ENCODE results near the gene HSFX2.
"Not testable (repeated sequence)": the region's sequence is repeated elsewhere in the genome, so short reads cannot be mapped to it uniquely, and the experiment has no call there.

Gene HSFX2, protein sequence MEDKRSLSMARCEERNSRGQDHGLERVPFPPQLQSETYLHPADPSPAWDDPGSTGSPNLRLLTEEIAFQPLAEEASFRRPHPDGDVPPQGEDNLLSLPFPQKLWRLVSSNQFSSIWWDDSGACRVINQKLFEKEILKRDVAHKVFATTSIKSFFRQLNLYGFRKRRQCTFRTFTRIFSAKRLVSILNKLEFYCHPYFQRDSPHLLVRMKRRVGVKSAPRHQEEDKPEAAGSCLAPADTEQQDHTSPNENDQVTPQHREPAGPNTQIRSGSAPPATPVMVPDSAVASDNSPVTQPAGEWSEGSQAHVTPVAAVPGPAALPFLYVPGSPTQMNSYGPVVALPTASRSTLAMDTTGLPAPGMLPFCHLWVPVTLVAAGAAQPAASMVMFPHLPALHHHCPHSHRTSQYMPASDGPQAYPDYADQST

DNA sequence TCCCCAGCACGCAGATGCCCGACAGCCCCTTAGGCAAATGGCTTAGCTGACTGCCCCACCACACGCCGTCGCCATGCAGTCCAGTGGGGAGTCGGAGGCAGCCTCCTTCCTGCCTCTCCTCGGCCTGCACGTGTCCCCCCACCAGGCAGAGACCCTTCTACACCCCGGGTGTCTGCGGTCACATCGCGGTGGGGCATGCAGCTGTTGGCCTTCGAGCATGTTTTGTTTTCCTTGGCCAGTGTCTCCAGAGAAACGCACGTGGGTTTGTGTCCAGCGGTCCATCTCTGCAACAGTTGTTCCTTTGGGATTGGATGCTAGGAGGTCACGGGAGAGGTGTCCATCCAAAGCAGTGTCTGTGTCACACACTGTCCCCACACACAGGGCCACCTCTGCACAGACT lies at the start of gene HSFX2:
TSS of gene HSFX2 (minus strand) at position 101 of the 400 bp plus-strand sequence. CDS start 614 bp downstream, outside the sequence.
- DNase-seq = not testable (repeated sequence)

- no peak for DNase-seq
Measured at GRCh38 chrX:149643496-149643895, 48.4 kb upstream of the HSFX2 start.

DNA sequence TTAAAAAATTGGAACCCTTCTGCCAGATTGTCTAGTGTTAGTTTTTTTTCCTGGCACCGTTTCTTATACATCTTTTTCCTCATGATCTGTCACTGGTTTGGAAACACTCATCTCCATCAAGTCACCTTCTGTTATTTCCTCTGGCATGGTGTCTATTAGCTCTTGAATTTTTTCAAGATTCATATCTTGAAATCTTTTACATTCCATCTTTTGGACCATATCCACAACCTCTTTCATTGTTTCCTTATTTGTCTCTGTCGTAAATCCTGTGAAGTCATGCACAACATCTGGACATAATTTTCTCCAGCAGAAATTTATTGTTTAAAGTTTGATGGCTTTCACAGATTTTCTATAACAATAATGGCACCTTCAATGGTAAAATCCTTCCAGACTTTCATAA lies 46.7 kb upstream of the HSFX2 start:
- no peak for DNase-seq

GRCh38 chrX:149641432-149641831 lies 46.3 kb upstream of the HSFX2 start:
- no peak for DNase-seq

DNA sequence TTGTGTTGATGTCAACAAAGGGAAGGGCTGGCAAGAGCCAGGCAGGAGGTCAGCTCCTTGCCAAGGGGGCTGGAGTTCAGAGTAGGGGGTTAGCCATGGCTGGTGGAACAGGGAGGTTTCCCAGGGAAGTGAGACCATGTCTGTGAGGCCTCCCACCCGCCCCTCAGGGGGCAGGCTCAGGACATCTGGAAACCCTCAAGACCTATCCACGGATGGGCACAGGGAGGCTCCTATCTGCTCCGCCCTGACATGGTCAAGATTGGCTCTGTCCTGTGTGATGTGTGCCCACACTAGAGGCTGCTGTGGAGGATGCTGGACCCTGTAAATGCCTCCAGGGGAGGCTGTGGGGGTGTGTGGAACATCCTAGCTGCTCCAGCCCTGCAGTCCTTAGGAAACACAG lies 44.5 kb upstream of the HSFX2 start:
- no peak for DNase-seq

DNA sequence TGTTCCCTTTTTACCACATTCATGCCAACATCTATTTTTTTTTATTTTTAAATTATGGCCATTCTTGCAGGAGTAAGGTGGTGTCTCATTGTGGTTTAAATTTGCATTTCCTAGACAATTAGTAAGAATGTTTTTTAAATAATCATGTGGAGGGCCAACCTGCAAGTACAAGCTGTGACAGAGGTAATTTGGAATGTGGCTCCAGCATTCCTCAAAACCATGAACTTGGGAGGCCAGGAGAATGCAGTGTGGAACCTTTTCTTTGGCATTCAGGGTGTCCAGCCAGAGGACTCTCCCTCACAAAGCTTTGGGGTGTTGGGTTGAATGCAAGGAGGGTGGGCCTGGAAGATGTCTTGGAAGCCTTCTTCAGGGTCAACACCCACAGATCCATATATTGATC lies 43.7 kb upstream of the HSFX2 start:
- no peak for DNase-seq

GRCh38 chrX:149633511-149633910 lies 38.4 kb upstream of the HSFX2 start:
- DNase-seq = no peak

DNA sequence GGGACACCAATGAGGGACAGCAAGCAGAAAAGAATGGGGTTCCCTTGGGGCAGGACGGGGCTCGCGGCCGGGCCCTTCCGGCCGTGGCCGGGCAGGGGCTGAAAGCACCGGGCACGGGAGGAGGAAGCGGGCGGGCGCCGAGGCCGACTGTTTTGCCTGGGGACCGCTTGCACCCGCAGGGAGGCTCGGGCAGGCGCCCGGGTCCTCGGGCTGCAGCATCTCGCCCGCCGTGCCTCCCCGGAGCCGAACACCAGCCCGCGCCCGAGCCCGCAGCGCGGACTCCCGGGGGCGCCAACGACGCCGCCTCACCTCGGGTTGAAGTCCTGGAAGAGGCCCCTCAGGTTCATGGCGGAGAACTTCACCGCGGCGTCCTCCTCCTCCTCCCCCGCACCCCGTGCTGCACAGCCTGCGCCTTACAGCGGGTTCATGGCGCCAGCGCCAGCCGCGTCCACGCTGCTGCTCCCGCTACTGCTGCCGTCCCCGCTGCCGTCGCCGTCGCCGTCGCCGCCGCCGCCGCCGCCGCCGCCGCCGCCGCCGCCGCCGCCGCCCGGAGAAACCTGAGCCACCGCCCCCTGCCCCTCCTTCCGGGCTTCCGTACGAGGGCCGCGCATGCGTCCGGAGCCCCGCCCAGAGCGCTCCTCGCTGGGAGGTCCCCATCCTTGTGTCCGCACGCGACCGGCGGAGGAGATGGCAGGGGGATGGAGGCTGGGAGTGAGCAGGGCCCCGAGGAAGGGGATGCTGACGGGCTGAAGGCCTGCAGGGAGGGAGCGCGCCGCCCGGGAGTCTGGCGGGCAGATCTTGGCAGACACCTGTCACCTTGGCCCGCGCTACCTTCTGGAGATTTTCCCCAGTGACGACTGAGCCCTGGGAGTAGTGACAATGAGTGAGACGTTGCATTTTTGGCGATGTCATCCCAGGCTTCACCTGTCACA lies 36.4 kb upstream of the HSFX2 start, which contains the start of gene TMEM185A:
TSS of gene TMEM185A (minus strand) at position 559 of the 932 bp plus-strand sequence. CDS start at position 347, 212 bp downstream.
- peak; percentile 77 for DNase-seq

DNA sequence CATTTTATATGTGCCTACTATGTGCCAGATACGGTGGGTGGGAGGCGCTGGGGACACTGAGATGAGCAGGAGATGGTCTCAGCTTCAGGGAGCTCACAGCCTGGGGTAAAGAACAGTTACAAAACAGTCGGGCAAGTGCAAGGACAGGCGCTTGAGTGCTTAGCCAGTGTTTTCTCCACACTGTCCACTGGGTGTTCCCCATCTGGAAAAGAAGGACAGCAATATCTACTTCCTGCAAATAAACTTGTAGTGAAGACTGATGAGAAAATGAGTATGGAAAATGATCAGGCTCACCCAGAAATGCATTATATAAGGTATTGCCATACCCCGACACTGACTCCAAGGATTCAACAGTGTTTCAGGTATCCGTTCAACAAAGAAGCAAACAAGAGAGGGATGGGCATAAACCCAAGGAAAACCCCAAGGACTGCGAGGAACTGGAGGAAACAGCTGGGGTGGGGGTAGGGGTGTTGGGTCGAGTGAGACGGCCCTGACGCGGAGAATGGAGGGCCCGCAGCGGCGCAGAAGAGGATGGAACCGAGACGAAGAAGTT lies 35.6 kb upstream of the HSFX2 start:
- no peak for DNase-seq

- DNase-seq = no peak
Measured at GRCh38 chrX:149629730-149630387, 34.7 kb upstream of the HSFX2 start.

GRCh38 chrX:149628768-149629167 lies 33.7 kb upstream of the HSFX2 start:
- no peak for DNase-seq

DNA sequence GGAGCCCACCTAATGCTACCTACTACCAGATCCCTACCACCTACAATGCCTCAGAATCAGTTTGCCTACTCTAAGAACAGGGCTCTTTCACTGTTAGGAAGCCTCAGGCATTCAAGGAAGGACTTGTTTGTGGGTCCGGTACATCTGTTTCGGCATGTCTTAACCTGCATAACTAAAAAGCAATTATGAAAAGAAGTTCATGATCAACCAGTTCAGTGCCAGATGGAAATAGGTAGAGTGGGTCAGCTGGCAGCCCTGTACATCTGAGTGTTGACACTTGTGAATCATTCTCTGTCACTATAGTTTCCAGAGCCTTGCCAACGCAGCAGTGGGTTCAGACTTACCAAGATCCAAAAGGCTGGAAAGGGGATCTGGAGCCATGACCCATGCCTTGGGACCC lies 33.2 kb upstream of the HSFX2 start:
- DNase-seq = no peak

DNA sequence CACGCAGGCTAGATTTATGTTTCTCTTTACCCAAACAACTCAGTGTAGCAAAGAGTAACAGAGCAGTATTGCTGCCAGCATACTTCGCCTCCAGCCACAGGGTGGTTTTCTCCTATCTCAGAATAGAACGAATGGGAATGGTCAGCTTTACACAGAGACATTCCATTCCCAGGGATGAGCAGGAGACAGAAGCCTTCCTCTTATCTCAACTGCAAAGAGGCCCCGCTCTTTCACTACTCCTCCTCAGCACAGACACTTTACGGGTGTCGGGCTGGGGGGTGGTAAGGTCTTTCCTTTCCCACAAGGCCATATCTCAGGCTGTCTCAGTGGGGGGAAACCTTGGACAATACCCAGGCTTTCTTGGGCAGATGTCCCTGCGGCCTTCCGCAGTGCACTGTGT lies 31.7 kb upstream of the HSFX2 start:
- DNase-seq = not testable (repeated sequence)

DNA sequence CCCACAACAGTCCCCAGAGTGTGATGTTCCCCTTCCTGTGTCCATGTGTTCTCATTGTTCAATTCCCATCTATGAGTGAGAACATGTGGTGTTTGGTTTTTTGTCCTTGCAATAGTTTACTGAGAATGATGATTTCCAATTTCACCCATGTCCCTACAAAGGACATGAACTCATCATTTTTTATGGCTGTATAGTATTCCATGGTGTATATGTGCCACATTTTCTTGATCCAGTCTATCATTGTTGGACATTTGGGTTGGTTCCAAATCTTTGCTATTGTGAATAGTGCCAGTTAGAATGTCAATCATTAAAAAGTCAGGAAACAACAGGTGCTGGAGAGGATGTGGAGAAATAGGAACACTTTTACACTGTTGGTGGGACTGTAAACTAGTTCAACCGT lies 24.5 kb upstream of the HSFX2 start:
- not testable (repeated sequence) for DNase-seq

DNA sequence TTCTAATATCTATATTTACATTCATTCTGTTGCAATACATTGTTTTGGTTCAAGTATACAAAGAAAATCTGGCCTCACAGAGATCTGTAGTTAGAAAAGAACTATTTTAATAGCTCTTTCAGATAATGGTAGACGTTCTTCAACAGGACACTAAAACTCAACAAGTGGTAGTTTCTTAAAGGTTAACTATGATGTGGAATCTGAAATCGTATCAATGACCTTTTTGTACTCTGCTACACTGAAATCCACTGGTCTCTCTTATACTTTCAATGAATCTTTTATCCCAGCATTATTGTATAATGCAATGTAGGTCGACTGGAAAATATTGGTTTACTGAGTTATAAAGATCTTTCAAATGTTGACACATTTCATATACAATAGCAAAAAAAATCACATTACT lies 23.8 kb upstream of the HSFX2 start:
- no peak for DNase-seq

- no peak for DNase-seq
Measured at GRCh38 chrX:149611623-149612175, 16.6 kb upstream of the HSFX2 start.

DNA sequence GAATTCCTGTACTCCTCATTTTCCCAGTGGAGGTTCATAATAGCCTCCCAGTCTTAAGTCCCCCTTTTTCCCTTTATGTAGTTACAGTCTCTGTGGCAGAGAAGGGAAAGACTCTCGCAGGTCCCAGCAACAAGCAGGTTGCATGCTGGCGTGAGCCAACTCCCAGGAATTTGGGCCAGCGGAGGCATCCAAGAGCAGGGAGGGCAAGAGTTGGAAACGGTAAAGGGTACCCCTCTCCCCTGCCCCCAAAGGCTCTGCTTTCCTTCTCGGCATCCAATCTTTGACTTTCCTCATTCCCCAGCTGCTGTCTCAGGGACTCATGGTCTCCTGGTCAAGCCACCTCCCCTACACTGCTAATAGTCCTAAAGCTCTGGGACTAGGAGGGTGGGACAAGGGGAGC lies 15.4 kb upstream of the HSFX2 start:
- DNase-seq = no peak

DNA sequence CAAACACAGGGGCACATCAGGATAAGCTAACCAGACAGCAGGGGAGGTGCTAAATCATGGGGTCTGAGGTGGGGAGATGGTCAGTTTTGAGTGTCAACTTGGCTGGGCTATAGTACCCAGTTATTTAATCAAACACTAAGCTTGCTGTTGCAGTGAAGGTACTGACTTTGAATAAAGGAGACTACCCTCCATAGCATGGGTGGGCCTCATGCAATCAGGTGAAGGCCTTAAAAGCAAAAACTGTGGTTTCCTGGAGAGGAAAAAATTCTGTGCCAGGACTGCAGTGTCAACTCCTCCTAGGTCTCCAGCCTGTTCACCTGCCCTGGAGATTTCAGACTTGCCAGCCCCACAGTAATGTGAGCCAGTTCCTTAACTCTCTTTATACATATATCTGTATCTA lies 12.6 kb upstream of the HSFX2 start:
- no peak for DNase-seq

DNA sequence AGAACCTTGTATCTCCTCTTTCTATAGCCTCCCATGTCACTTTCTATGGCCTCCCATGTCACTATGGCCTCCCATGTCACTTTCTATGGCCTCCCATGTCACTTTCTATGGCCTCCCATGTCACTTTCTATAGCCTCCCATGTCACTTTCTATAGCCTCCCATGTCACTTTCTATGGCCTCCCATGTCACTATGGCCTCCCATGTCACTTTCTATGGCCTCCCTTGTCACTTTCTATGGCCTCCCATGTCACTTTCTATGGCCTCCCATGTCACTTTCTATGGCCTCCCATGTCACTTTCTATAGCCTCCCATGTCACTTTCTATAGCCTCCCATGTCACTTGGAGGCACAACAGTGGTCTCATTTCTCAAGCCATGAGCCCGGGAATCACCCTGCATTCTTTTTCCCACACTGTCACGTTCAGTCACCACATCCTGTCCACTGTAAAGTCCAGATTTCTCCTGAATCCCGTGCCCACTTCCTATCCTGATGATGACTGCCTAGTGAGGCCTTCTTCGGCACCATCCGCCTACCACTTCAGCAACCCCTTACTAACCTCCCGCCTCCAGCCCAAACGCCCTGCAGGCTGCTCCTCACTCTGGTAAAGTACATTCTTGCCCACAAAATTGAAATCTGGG lies 10.3 kb upstream of the HSFX2 start:
- not testable (repeated sequence) for DNase-seq

GRCh38 chrX:149598603-149599002 lies 3.5 kb upstream of the HSFX2 start:
- DNase-seq = not testable (repeated sequence)

DNA sequence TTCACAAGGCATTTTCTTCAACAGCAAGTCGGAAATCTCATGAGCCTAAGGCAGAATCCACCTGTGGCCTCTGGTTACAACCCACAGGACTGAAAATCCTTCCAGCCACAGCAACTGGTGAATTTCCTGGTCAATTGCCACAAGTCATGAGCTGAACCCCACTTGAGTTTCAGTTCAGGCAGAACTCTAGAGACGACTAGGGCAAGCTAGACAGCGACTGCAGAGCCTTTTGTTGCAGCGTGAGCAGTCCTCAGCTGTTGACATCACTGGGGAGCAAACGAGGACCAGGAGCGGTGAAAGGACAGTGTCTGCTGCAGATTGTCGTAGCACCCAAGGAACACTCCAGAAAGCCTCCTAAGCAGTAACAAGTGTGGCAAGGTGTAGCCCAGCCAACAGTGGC lies 829 bp upstream of the HSFX2 start:
- DNase-seq = not testable (repeated sequence)

DNA sequence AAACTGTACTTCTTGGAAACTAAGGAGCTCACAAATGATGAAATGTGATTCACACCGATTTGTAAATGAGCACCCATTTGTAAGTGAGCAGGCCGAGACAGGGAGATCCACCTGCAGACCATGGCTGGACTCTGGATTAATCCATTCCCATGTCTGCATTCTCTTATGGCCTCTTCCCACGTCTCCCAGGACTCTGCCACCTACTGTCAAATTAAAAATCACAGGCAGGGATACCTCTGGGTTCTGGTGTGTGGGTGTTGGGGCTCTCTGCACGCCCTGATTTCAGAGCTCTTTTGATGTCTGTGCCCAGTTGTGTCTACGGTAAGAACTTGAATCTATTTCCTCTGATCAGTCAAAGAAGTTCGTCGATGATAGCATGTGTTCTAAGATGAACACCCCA lies 4.1 kb downstream of the HSFX2 start:
- DNase-seq = not testable (repeated sequence)
